GM19468 (cell line): ENCODE data around the gene KBTBD3.

Source experiments
- ATAC-seq: cut with Tn5 transposase; IDR thresholded peaks from one replicate; pipeline ENCODE4 v1.9.1; 2021; ENCODE audit warnings: mild to moderate bottlenecking, moderate library complexity, moderate number of reproducible peaks; ENCODE audit not compliant: unreplicated experiment; ENCODE audit errors: extremely low read depth

KBTBD3 gene

GRCh38 chr11:106076919-106077608 lies at the start of gene KBTBD3:
Gene KBTBD3, minus strand, starts transcription at chr11:106077347. Its CDS starts 18,250 bp downstream, at chr11:106059097.
- ATAC-seq = peak; percentile 96

GRCh38 chr11:106121570-106122320 lies 44.6 kb upstream of the KBTBD3 start:
- no peak for ATAC-seq

- ATAC-seq = no peak
Measured at GRCh38 chr11:106105986-106106385, 28.8 kb upstream of the KBTBD3 start.

- no peak for ATAC-seq
Measured at GRCh38 chr11:106101819-106102218, 24.7 kb upstream of the KBTBD3 start.

GRCh38 chr11:106101370-106101769 lies 24.2 kb upstream of the KBTBD3 start:
- no peak for ATAC-seq

GRCh38 chr11:106098893-106099553 lies 21.9 kb upstream of the KBTBD3 start:
- no peak for ATAC-seq

- ATAC-seq = no peak
Measured at GRCh38 chr11:106092446-106092845, 15.3 kb upstream of the KBTBD3 start.

GRCh38 chr11:106091480-106092123 lies 14.5 kb upstream of the KBTBD3 start:
- ATAC-seq = peak; percentile 95

GRCh38 chr11:106088896-106089295 lies 11.7 kb upstream of the KBTBD3 start:
- ATAC-seq = no peak

GRCh38 chr11:106087815-106088435 lies 10.8 kb upstream of the KBTBD3 start:
- no peak for ATAC-seq

GRCh38 chr11:106086850-106087249 lies 9.7 kb upstream of the KBTBD3 start:
- ATAC-seq = no peak

- no peak for ATAC-seq
Measured at GRCh38 chr11:106086135-106086534, 9.0 kb upstream of the KBTBD3 start.

- no peak for ATAC-seq
Measured at GRCh38 chr11:106082096-106082495, 4.9 kb upstream of the KBTBD3 start.

- peak; percentile 0 for ATAC-seq
Measured at GRCh38 chr11:106077609-106078455, 685 bp upstream of the KBTBD3 start, which contains the start of gene AASDHPPT. Gene AASDHPPT, plus strand, starts transcription at chr11:106077662. Its CDS starts 49 bp downstream, at chr11:106077711.

- ATAC-seq = no peak
Measured at GRCh38 chr11:106076171-106076918, 802 bp downstream of the KBTBD3 start.

- no peak for ATAC-seq
Measured at GRCh38 chr11:106072804-106073203, 4.3 kb downstream of the KBTBD3 start.

GRCh38 chr11:106070606-106071005 lies 6.5 kb downstream of the KBTBD3 start:
- no peak for ATAC-seq

GRCh38 chr11:106063009-106063408 lies 14.1 kb downstream of the KBTBD3 start:
- ATAC-seq = no peak
